SU-DHL-6 (cell line): Measurements from ENCODE around the gene SPRR1B.

Experiments used
- EZH2phosphoT487 ChIP-seq: fragments of 200-600 bp; sonication (generic), shearing (Covaris generic); conservative IDR thresholded peaks from 2 replicates; pipeline ENCODE4 v1.6.1; 2018; ENCODE audit warnings: mild to moderate bottlenecking, antibody characterized with exemption, low read length, moderate library complexity, mixed read lengths
- TF ChIP-seq, protein P1 (sequence below): fragments of 200-600 bp; sonication (generic); IDR thresholded peaks from one replicate; pipeline ENCODE4 v1.5.1; 2017; ENCODE audit warnings: antibody characterized with exemption, mild to moderate bottlenecking, low read length, moderate library complexity; ENCODE audit not compliant: insufficient read depth, poor library complexity, severe bottlenecking

DNA sequence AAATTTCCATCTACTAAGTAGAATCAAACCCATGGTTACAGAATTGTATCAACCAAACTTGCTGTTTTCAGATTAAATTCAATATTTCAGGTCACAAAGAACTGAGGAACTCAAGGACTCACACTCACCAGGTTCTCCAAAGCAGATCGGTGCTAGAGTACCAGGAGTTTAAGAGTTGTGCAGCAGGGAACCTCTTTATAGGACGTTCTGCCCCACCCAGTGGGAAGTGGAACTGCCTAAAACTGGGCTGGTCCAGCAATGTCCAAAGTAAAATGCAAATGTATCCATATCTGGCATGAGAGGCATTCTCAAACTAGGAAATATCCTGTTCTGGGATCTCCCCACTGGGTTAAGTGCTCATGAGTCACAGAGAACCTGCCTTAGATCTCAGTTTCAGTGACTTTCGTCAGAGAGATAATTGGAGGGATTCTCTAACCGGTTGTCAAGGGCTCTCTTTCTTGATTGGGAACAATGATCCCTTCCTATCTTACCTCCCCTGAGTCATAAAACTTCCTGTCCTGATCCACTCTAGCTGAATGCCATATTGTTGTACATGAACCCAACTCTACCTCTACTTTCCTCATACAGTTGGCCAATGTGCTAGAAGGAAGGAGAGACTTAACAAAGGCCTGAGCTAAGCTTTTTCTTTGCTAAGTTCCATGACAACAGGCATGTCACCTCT, 10.1 kb downstream of the SPRR1B start, which contains the start of gene SPRR2D:
- TF ChIP-seq, protein P1, sequence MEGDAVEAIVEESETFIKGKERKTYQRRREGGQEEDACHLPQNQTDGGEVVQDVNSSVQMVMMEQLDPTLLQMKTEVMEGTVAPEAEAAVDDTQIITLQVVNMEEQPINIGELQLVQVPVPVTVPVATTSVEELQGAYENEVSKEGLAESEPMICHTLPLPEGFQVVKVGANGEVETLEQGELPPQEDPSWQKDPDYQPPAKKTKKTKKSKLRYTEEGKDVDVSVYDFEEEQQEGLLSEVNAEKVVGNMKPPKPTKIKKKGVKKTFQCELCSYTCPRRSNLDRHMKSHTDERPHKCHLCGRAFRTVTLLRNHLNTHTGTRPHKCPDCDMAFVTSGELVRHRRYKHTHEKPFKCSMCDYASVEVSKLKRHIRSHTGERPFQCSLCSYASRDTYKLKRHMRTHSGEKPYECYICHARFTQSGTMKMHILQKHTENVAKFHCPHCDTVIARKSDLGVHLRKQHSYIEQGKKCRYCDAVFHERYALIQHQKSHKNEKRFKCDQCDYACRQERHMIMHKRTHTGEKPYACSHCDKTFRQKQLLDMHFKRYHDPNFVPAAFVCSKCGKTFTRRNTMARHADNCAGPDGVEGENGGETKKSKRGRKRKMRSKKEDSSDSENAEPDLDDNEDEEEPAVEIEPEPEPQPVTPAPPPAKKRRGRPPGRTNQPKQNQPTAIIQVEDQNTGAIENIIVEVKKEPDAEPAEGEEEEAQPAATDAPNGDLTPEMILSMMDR: no peak
- no peak for TF ChIP-seq EZH2phosphoT487
